Stimulated activated CD8-positive, alpha-beta memory T cell treated with anti-CD3 and anti-CD28 coated beads, Interleukin-4, amount 100 ng/mL, for 1 hour (primary cell): ENCODE measurements around the gene RCAN1.

ENCODE experiments used
- DNase-seq, 2 donors: peaks; one replicate each; pipeline ENCODE4 v3.0.0-alpha.2; 2020; ENCODE audit warnings: low read depth in 2 of 2, low spot score in 1 of 2

Gene RCAN1

GRCh38 chr21:34614628-34615486 lies at the start of gene RCAN1:
Gene RCAN1, minus strand, starts transcription at chr21:34615113. Its CDS starts 102 bp downstream, at chr21:34615011.
- DNase-seq, result peak; percentile 67 to 75

GRCh38 chr21:34661848-34662247 lies 46.9 kb upstream of the RCAN1 start:
- no peak for DNase-seq

DNA sequence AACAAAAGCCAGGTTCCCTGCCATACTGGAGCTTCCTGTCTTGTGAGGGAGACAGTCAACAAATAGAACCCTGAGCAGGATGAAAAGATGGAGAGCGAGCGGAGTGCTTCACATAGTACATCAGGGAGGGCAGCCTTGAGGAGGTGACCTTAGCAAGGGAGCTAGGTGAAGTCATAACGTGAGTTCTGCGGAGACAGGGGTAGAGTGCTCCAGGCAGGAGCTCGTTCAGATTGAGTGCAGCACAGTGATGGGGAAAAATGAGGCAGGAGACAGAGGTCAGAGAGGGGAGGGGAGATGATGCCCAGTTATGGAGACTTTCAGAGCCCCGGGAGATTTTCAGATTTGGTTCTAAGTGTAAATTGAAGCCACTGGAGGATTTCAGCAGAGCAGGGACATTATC lies 38.6 kb upstream of the RCAN1 start:
- DNase-seq, result no peak

DNA sequence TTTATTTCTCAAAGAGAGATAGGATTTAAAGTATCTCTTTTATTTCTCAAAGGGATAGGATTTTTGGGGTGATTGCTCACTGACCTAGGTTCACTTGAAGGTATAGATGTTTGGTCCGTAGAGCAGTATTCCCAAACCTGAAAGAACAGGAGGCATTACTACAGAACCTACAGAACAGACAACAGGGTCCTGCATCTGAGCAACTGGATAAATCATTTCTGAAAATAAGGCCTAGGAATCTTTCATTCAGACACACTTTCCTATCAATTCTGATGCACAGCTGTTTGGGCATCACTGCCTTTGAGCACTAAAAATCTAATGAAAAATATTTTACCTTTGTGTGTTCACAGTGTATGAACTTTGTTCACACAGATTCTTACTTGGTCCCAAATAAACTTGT lies 36.7 kb upstream of the RCAN1 start:
- DNase-seq, result no peak

GRCh38 chr21:34650861-34651431 lies 36.0 kb upstream of the RCAN1 start:
- DNase-seq, result no peak

DNA sequence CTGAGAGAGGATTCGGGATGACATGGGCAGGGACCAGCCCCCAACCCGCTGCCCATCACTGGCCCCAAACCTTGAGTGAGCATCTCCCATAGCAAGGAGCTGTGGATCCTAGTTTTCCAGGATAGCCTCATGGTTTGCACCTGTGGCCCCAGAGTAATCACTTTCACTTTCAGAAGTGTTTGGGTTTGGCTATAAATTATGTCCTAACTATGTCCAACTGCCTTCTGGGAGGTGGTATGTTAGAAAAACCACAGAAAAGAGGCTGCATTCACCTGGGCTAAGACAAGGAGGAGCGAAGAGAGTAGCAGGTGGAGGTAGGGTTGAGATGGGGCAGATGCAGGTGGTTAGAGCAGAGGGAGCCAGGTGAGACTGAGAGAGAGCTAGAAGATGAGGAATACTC lies 34.5 kb upstream of the RCAN1 start:
- DNase-seq, result no peak

DNA sequence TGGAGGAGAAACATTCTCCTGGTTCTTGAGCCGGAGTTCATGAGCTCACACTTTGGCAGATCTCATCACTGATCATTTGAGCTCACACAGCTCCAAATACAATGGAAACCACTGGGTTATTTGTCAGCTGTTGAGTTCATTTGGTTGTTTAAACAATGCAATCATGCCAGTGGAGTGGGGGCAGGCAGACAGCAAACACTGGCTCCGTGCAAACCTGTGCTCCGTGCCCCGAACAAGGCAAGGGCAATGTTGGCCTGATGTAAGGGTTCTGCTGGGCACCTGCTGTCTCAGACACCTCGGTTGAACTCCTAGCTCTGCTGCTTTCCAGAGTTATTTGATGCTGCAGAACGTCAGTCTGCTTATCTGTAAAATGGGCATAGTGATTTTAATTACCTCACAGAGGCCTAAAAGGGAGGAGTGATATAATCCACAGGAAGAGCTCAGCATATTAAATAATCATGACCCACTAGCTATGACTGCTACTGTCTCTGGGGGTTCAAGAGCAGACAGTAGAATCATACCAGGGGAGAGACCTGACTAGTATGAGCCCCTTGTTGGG lies 33.9 kb upstream of the RCAN1 start:
- no peak for DNase-seq

DNA sequence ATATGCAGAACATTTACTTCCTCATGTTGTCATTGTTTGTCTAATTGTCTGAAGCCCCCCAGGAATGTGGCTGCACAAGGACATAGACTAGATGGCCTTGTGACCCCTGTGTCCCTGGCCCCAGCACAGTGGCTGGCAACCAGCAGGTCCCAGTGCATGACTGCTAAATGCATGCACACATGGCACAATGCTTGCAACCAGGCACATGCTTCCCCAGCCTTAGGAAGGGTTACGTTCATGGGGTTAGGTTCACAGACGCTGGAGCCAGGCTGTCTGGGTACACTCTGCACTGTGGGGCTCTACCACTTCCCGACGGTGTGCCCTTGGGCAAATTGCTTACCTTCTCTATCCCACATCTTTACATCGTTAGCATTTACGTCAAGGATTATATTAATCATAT lies 32.6 kb upstream of the RCAN1 start:
- no peak for DNase-seq

DNA sequence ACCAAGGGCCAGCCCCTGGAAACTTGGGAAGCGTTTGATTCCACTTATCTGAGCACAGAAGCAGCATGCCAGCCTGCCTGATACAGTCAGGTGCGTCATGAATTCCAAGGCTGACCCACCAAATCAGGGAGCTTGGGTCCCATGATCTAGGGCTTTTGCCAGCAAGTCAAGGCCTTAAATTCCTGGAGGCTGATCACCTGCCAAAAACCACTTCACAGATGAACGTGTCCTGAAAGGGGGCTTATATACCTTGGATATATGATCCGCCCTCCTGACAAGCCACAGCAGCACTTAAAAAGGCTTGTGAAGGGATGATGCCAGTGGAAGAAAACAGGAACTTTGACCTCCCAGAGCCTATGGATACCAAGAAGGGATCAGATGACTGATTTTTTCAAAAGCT lies 29.9 kb upstream of the RCAN1 start:
- no peak for DNase-seq

GRCh38 chr21:34642211-34643075 lies 27.5 kb upstream of the RCAN1 start:
- no peak for DNase-seq

DNA sequence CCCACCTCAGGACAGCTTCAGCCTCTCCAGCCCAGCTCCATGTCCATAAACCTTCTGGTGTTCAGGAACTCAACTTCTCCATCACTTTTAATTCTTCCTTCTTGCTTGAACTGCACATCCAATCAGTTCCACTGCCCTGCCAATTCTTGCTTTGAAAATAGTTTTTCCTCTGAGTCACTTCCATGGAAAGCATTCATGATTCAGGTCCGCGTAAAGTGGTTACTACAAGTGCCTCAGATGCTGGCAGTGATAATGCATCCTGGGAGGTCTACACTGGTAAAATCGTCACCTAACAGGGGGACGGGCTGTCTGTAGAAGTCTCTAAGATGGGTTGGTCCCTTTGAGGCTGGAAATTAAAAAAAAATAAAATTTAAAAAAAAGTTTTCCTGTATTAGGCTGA lies 25.9 kb upstream of the RCAN1 start:
- DNase-seq, result no peak

- no peak for DNase-seq
These were observed 25.2 kb upstream of the RCAN1 start for GRCh38 chr21:34639882-34640788.

- no peak for DNase-seq
These were observed 24.3 kb upstream of the RCAN1 start for GRCh38 chr21:34639250-34639649.

DNA sequence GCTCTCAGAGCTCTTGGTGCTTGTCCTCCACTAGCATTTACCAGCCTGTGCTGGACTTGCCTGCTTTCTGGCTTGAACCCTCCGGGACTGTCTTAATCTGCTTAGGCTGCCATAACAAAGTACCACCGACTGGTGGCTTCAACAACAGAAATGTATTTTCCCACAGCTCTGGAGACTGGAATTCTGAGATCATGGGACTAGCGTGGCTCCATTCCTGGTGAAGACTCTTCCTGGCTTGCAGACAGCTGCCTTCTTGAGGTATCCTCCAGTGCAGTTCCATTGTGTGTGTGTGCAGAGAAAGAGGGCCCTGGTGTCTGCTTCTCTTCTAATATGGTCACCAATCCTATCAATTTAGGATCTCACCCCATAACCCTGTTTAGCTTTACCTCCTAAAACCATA lies 22.0 kb upstream of the RCAN1 start:
- DNase-seq, result no peak

DNA sequence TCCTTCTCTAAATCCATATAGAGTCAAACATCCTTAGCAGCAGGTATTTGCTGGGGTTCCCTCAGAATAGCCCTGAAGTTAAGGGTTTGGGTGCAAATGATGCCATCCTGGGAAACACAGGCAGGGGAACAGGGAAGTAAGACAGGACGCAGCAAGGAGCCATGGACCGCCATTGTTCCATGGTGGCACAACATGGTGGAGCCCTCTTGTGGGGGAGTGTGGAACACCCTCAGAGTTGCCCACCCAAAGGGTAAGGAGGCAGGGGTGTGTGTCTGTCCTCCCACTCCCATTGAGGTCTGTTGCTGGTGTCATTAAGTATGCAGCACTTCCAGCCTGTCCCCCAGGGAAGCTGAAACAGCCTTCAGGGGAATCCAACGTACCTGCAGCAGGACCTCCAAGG lies 20.4 kb upstream of the RCAN1 start:
- DNase-seq, result no peak

DNA sequence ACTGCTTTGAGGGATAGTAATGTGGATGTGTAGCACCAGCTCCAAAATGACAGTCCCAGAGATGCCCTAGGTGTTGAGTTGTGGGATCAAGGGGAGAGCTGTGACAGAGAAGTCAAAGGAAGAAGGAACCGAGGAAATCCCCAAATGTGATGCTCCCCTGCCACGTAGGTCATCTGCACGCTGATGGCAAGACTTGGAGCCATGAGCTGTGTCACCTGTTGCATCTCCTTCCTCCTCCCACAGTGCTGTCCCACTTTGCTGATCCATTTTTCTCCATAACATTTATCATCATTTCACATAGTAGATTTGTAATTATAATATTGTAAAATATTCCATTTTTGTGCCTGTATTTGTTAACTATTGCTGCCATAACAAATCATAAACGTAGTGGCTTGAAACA lies 17.6 kb upstream of the RCAN1 start:
- no peak for DNase-seq

- DNase-seq, result peak in 1 of 2 donors; percentile 7
These were observed 15.7 kb upstream of the RCAN1 start for GRCh38 chr21:34630536-34631143.

- no peak for DNase-seq
These were observed 11.2 kb upstream of the RCAN1 start for GRCh38 chr21:34626131-34626530.

DNA sequence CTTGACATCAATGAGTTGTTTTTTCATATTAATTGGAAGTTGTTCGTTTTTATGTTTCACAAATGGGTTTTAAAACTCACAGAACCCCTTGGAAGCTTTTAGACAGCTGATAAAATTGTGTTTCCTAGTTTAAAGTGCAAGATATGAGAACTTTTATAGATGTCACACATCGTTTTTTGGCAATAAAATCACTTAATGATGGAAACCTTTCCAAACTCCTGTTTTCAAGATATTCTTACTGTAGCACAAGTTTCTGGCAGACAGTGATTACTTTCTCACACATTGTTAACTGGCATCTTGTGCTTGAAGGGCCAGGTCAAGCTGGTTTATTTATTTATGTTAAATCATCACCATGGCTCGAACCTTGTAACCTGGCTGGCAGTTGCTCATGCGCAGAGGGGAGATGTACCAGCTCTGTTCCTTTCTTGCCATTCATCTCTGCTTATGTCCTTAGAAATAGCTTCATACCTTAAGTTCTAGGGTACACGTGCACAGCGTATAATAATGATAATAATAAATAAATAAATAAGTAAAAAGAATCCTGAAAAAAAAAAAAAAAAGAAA lies 10.2 kb upstream of the RCAN1 start:
- DNase-seq, result no peak

DNA sequence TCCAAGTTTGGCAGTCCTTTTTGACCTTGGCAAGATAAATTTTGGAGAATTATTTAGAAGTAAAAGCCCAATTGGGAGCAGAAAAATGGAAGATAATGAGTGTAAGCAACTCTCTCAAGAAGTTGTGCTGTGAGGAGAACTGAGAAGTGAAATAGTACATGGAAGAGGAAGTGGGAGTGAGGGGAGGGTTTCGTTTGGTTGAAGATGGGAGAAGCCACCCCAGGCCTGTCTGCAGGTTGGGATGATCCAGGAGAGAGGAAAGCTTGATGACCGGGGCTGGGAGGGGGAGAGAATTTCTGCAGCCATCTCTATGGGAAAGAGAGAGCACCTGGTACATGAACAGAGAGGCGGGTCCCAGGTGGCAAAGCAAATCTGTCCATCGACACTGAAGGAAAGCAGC lies 8.6 kb upstream of the RCAN1 start:
- DNase-seq, result no peak
